Activated naive CD4-positive, alpha-beta T cell treated with anti-CD3 and anti-CD28 coated beads, Interleukin-2, amount 50 U/mL, for 72 hours (primary cell): ENCODE data around the gene MCC. TPM values are rescaled to one million over a fixed set of nuclear protein-coding genes. Genes with fewer than 3 reads are reported as not detected.

Source experiments
- ATAC-seq, 2 donors: fragments of 150-1000 bp; cut with Tn5 transposase; 2 replicates each; pipeline ENCODE4 v1.10.0; 2021; ENCODE audit warnings: mild to moderate bottlenecking in 2 of 2, moderate library complexity in 2 of 2
- DNase-seq, 2 donors: peaks; one replicate each; pipeline ENCODE4 v3.0.0; 2021 to 2022; ENCODE audit warnings: low spot score in 2 of 2
- H3K27ac Mint-ChIP-seq, 2 donors: one replicate each; pipeline ENCODE4 v1.8.0; 2022; ENCODE audit warnings: mild to moderate bottlenecking in 2 of 2, mixed read lengths in 2 of 2
- H3K36me3 Mint-ChIP-seq, 2 donors: one replicate each; pipeline ENCODE4 v1.8.0; 2022; ENCODE audit warnings: mixed read lengths in 2 of 2
- H3K9me3 Mint-ChIP-seq, 2 donors: one replicate each; pipeline ENCODE4 v1.8.0; 2022; ENCODE audit warnings: mixed read lengths in 2 of 2
- total RNA-seq, 2 donors: library from RNA; stranded (reverse); gene quantifications; one replicate each; pipeline ENCODE4 v1.2.3, GENCODE V29; 2022

The MCC gene
- total RNA-seq, 2 donors from 2014 or later = 0.89 to 3.3 TPM

- Mint-ChIP-seq H3K27ac (no peak overlapping the region), H3K36me3 (no peaks in the 10 kb centered on the region), H3K9me3 (no peaks in the 10 kb centered on the region)
- DNase-seq (no peak), ATAC-seq (no peak)
Observed at GRCh38 chr5:113145757-113146387, 342.4 kb downstream of the MCC start.

GRCh38 chr5:113142186-113142585, 346.1 kb downstream of the MCC start:
- ATAC-seq (no peak), DNase-seq (no peak)
- no peaks in the 10 kb centered on the region for H3K9me3 Mint-ChIP-seq
- H3K27ac Mint-ChIP-seq = no peak overlapping the region
- no peaks in the 10 kb centered on the region for H3K36me3 Mint-ChIP-seq

- H3K36me3 Mint-ChIP-seq = no peaks in the 10 kb centered on the region
- DNase-seq (no peak), ATAC-seq (no peak)
- H3K27ac Mint-ChIP-seq = no peak overlapping the region
- H3K9me3 Mint-ChIP-seq = no peaks in the 10 kb centered on the region
Observed at GRCh38 chr5:113140837-113141671, 347.2 kb downstream of the MCC start.

- DNase-seq (no peak), ATAC-seq (no peak)
- H3K9me3 Mint-ChIP-seq = no peaks in the 10 kb centered on the region
- no peaks in the 10 kb centered on the region for H3K36me3 Mint-ChIP-seq
- H3K27ac Mint-ChIP-seq = no peak overlapping the region
Observed at GRCh38 chr5:113133211-113133975, 354.9 kb downstream of the MCC start.

GRCh38 chr5:113132564-113132963, 355.7 kb downstream of the MCC start:
- DNase-seq (no peak), ATAC-seq (no peak)
- H3K27ac Mint-ChIP-seq = no peak overlapping the region
- no peaks in the 10 kb centered on the region for H3K9me3 Mint-ChIP-seq
- no peaks in the 10 kb centered on the region for H3K36me3 Mint-ChIP-seq

- peaks cover 0 to 2% of the 10 kb centered on the region in 2 donors for H3K9me3 Mint-ChIP-seq
- ATAC-seq = no peak
- H3K27ac Mint-ChIP-seq = no peak overlapping the region
- no peak for DNase-seq
- no peaks in the 10 kb centered on the region for H3K36me3 Mint-ChIP-seq
Observed at GRCh38 chr5:113128641-113129330, 359.5 kb downstream of the MCC start.

GRCh38 chr5:113128082-113128481, 360.2 kb downstream of the MCC start:
- no peak overlapping the region for H3K27ac Mint-ChIP-seq
- no peak for ATAC-seq

GRCh38 chr5:113127021-113127420, 361.2 kb downstream of the MCC start:
- no peaks in the 10 kb centered on the region for H3K36me3 Mint-ChIP-seq
- no peak for DNase-seq
- peaks cover 0 to 2% of the 10 kb centered on the region in 2 donors for H3K9me3 Mint-ChIP-seq
- ATAC-seq = no peak
- no peak overlapping the region for H3K27ac Mint-ChIP-seq

More at GRCh38 chr5:113128082-113128481, 360.2 kb downstream of the MCC start:
- Mint-ChIP-seq H3K9me3 (peaks cover 0 to 2% of the 10 kb centered on the region in 2 donors), H3K36me3 (no peaks in the 10 kb centered on the region)
- DNase-seq = no peak

GRCh38 chr5:113125371-113125770, 362.9 kb downstream of the MCC start:
- DNase-seq (no peak), ATAC-seq (no peak)
- H3K36me3 Mint-ChIP-seq = no peaks in the 10 kb centered on the region
- H3K27ac Mint-ChIP-seq = no peak overlapping the region
- H3K9me3 Mint-ChIP-seq = peaks cover 0 to 2% of the 10 kb centered on the region in 2 donors

GRCh38 chr5:113124914-113125313, 363.3 kb downstream of the MCC start:
- no peak overlapping the region for H3K27ac Mint-ChIP-seq

GRCh38 chr5:113124265-113124664, 364.0 kb downstream of the MCC start:
- DNase-seq (no peak), ATAC-seq (no peak)
- Mint-ChIP-seq H3K9me3 (peaks cover 0 to 2% of the 10 kb centered on the region in 2 donors), H3K27ac (no peak overlapping the region), H3K36me3 (no peaks in the 10 kb centered on the region)

More at GRCh38 chr5:113124914-113125313, 363.3 kb downstream of the MCC start:
- H3K9me3 Mint-ChIP-seq = peaks cover 0 to 2% of the 10 kb centered on the region in 2 donors
- H3K36me3 Mint-ChIP-seq = no peaks in the 10 kb centered on the region
- no peak for DNase-seq
- no peak for ATAC-seq

- H3K36me3 Mint-ChIP-seq = no peaks in the 10 kb centered on the region
- H3K27ac Mint-ChIP-seq = no peak overlapping the region
- H3K9me3 Mint-ChIP-seq = peaks cover 0 to 2% of the 10 kb centered on the region in 2 donors
- DNase-seq = no peak
- no peak for ATAC-seq
Observed at GRCh38 chr5:113123618-113124017, 364.6 kb downstream of the MCC start.

GRCh38 chr5:113122053-113122452, 366.2 kb downstream of the MCC start:
- DNase-seq (no peak), ATAC-seq (no peak)
- H3K27ac Mint-ChIP-seq = no peak overlapping the region
- H3K36me3 Mint-ChIP-seq = no peaks in the 10 kb centered on the region
- H3K9me3 Mint-ChIP-seq = peaks cover 0 to under 1% of the 10 kb centered on the region in 2 donors

- ATAC-seq (no peak), DNase-seq (no peak)
- H3K27ac Mint-ChIP-seq = no peak overlapping the region
- H3K9me3 Mint-ChIP-seq = no peaks in the 10 kb centered on the region
- no peaks in the 10 kb centered on the region for H3K36me3 Mint-ChIP-seq
Observed at GRCh38 chr5:113119246-113119924, 368.9 kb downstream of the MCC start.

- ATAC-seq (no peak), DNase-seq (no peak)
- H3K36me3 Mint-ChIP-seq = no peaks in the 10 kb centered on the region
- no peak overlapping the region for H3K27ac Mint-ChIP-seq
- H3K9me3 Mint-ChIP-seq = no peaks in the 10 kb centered on the region
Observed at GRCh38 chr5:113118765-113119164, 369.5 kb downstream of the MCC start.

GRCh38 chr5:113118298-113118697, 370.0 kb downstream of the MCC start:
- H3K27ac Mint-ChIP-seq = no peak overlapping the region
- no peak for DNase-seq
- no peak for ATAC-seq
- H3K36me3 Mint-ChIP-seq = no peaks in the 10 kb centered on the region
- no peaks in the 10 kb centered on the region for H3K9me3 Mint-ChIP-seq
